SK-N-SH (cell line): Measurements from ENCODE around the gene PTPRG. TPM values are rescaled to one million over a fixed set of nuclear protein-coding genes. Genes with fewer than 3 reads are reported as not detected.

ENCODE experiments used
- CTCF ChIA-PET: fragments of 300-600, 350-600 bp; formaldehyde crosslinking; extraction: SDS; loops from one replicate; lab custom pipeline; 2021; lab: Yijun Ruan, JAX
- POLR2A ChIA-PET: fragments of 350-600 bp; sonication (Branson Sonifier 250); formaldehyde crosslinking; extraction: SDS; loops from one replicate; lab custom pipeline; 2020; ENCODE audit warnings: antibody characterized with exemption, inconsistent platforms; lab: Yijun Ruan, JAX
- DNase-seq: peaks from one replicate; pipeline ENCODE4 v3.0.0; 2012
- H2AFZ ChIP-seq: fragments of 200-600 bp; sonication (generic); 2 replicates; pipeline ENCODE4 v1.8.1; 2016; ENCODE audit warnings: antibody characterized with exemption, mild to moderate bottlenecking, low read depth
- H3F3A ChIP-seq: fragments of 200-600 bp; sonication (generic); replicated peaks from 2 replicates; pipeline ENCODE3; 2016; ENCODE audit warnings: antibody characterized with exemption, mild to moderate bottlenecking; ENCODE audit not compliant: insufficient read depth
- H3K27ac ChIP-seq, 2 experiments: fragments of 200-500 bp in 1 of 2; fragments of 200-600 bp in 1 of 2; sonication (Bioruptor generic) in 1 of 2; sonication (generic), shearing (Covaris generic) in 1 of 2; 2 replicates each; pipeline versions ENCODE4 v1.5.1 to v1.6.1; 2014 to 2016; ENCODE audit warnings: low read depth in 2 of 2, inconsistent platforms in 1 of 2, low read length in 1 of 2, mild to moderate bottlenecking in 1 of 2, mixed read lengths in 1 of 2
- H3K27me3 ChIP-seq: fragments of 200-600 bp; sonication (generic), shearing (Covaris generic); 2 replicates; pipeline ENCODE4 v1.6.1; 2016; ENCODE audit warnings: mixed run types; ENCODE audit not compliant: insufficient read depth
- H3K36me3 ChIP-seq, 2 experiments: fragments of 200-500 bp in 1 of 2; fragments of 200-600 bp in 1 of 2; sonication (Bioruptor generic) in 1 of 2; sonication (generic) in 1 of 2; replicated peaks in 1 of 2; 2 replicates each; pipeline versions ENCODE3 to v1.5.1; 2014 to 2016; ENCODE audit warnings: low read length in 1 of 2, mild to moderate bottlenecking in 1 of 2; ENCODE audit not compliant: insufficient read depth in 2 of 2, control insufficient read depth in 1 of 2
- H3K4me1 ChIP-seq, 2 experiments: fragments of 200-500 bp in 1 of 2; fragments of 200-600 bp in 1 of 2; sonication (Bioruptor generic) in 1 of 2; sonication (generic), shearing (Covaris generic) in 1 of 2; 2 replicates each; pipeline versions ENCODE4 v1.5.1 to v1.6.1; 2014 to 2016; ENCODE audit warnings: low read depth in 1 of 2, low read length in 1 of 2, mixed run types in 1 of 2; ENCODE audit not compliant: insufficient read depth in 2 of 2, control insufficient read depth in 1 of 2
- H3K4me2 ChIP-seq: fragments of 200-600 bp; sonication (generic), shearing (Covaris generic); 2 replicates; pipeline ENCODE4 v1.6.1; 2017; ENCODE audit warnings: mixed run types
- H3K4me3 ChIP-seq, 2 experiments: fragments of 200-500 bp in 1 of 2; fragments of 200-600 bp in 1 of 2; sonication (Bioruptor generic) in 1 of 2; sonication (generic), shearing (Covaris generic) in 1 of 2; 2 replicates each; pipeline versions ENCODE4 v1.5.1 to v1.8.1; 2014 to 2016; ENCODE audit warnings: low read depth in 2 of 2, inconsistent platforms in 1 of 2, low read length in 1 of 2, mild to moderate bottlenecking in 1 of 2, mixed read lengths in 1 of 2, moderate library complexity in 1 of 2
- H3K79me2 ChIP-seq: fragments of 200-600 bp; sonication (generic); 2 replicates; pipeline ENCODE4 v1.8.1; 2017; ENCODE audit warnings: mild to moderate bottlenecking; ENCODE audit not compliant: insufficient read depth
- H3K9ac ChIP-seq: fragments of 200-600 bp; sonication (generic); 2 replicates; pipeline ENCODE4 v1.6.1; 2017; ENCODE audit warnings: mixed run types
- H3K9me2 ChIP-seq: fragments of 200-600 bp; sonication (generic); 2 replicates; pipeline ENCODE4 v1.6.1; 2017; ENCODE audit warnings: mixed run types
- H3K9me3 ChIP-seq: fragments of 200-600 bp; sonication (generic); 2 replicates; pipeline ENCODE4 v1.6.1; 2017; ENCODE audit warnings: mixed run types, mild to moderate bottlenecking, moderate library complexity
- H4K20me1 ChIP-seq: fragments of 200-600 bp; sonication (generic); 2 replicates; pipeline ENCODE4 v1.6.1; 2017; ENCODE audit warnings: mild to moderate bottlenecking, mixed run types; ENCODE audit not compliant: insufficient read depth
- EZH2phosphoT487 ChIP-seq: fragments of 200-600 bp; sonication (generic); IDR thresholded peaks from 2 replicates; pipeline ENCODE4 v1.6.1; 2017; ENCODE audit warnings: low read depth, mixed run types, mild to moderate bottlenecking, antibody characterized with exemption, moderate library complexity, borderline replicate concordance
- GABPA ChIP-seq: IDR thresholded peaks from 2 replicates; pipeline ENCODE4 v1.4.0; 2012; ENCODE audit warnings: low read depth, mild to moderate bottlenecking
- GATA2 ChIP-seq: sonication (generic); formaldehyde crosslinking; IDR thresholded peaks from 2 replicates; pipeline ENCODE4 v1.5.0; 2020; ENCODE audit warnings: mild to moderate bottlenecking, missing genetic modification reagents
- MAX ChIP-seq: IDR thresholded peaks from 2 replicates; pipeline ENCODE4 v1.4.0; 2012; ENCODE audit warnings: low read depth
- MEF2A ChIP-seq: IDR thresholded peaks from 2 replicates; pipeline ENCODE4 v1.4.0; 2012; ENCODE audit warnings: low read depth, borderline replicate concordance
- POLR2AphosphoS5 ChIP-seq: IDR thresholded peaks from 2 replicates; pipeline ENCODE4 v1.6.1; 2012; ENCODE audit warnings: low read depth, low read length
- RAD21 ChIP-seq: IDR thresholded peaks from 2 replicates; pipeline ENCODE4 v1.6.1; 2012; ENCODE audit warnings: mild to moderate bottlenecking, low read length
- RCOR1 ChIP-seq: fragments of 150-350 bp; IDR thresholded peaks from 2 replicates; pipeline ENCODE4 v1.6.1; 2017; ENCODE audit warnings: antibody characterized with exemption, low read length
- RFX5 ChIP-seq: IDR thresholded peaks from 2 replicates; pipeline ENCODE4 v1.6.1; 2012; ENCODE audit warnings: mild to moderate bottlenecking, improper control_type of control experiment, low read length
- RXRA ChIP-seq: IDR thresholded peaks from 2 replicates; pipeline ENCODE4 v1.4.0; 2012; ENCODE audit warnings: low read depth, mild to moderate bottlenecking, borderline replicate concordance
- SIN3A ChIP-seq: IDR thresholded peaks from 2 replicates; pipeline ENCODE4 v1.6.1; 2012; ENCODE audit warnings: low read depth, mild to moderate bottlenecking, low read length, moderate library complexity, borderline replicate concordance
- TCF12 ChIP-seq: IDR thresholded peaks from 2 replicates; pipeline ENCODE4 v1.4.0; 2012
- TEAD4 ChIP-seq: IDR thresholded peaks from 2 replicates; pipeline ENCODE4 v1.4.0; 2012; ENCODE audit warnings: mild to moderate bottlenecking, borderline replicate concordance; ENCODE audit not compliant: insufficient read depth
- YY1 ChIP-seq: IDR thresholded peaks from 2 replicates; pipeline ENCODE4 v1.4.0; 2012; ENCODE audit warnings: low read depth, mild to moderate bottlenecking
- ZBTB33 ChIP-seq: IDR thresholded peaks from 2 replicates; pipeline ENCODE4 v1.4.0; 2012; ENCODE audit warnings: low read depth, borderline replicate concordance
- WGBS: methylation state at CpG from one replicate; pipeline ENCODE4 v1.1.6; 2017; ENCODE audit warnings: low lambda C conversion rate; 5-methylcytosine and 5-hydroxymethylcytosine counted together
- polyA plus RNA-seq, 3 experiments: library from polyadenylated mRNA; depleted of rRNA; stranded (reverse); fragments of >200 nt; gene quantifications; 2 replicates each; pipeline ENCODE4 v1.2.3, GENCODE V29; 2012

Gene PTPRG
- polyA plus RNA-seq, 1 of the 3 experiments (the other 2 are of a cell fraction): 14.1 TPM

- no peak for TF ChIP-seq MEF2A
- no peak for TF ChIP-seq TEAD4
- no peak for TF ChIP-seq EZH2phosphoT487
- no peak for TF ChIP-seq RAD21
- TF ChIP-seq RFX5: no peak
Observed at GRCh38 chr3:61733876-61734275, 172.5 kb downstream of the PTPRG start (continued).

GRCh38 chr3:61734749-61735686, 173.6 kb downstream of the PTPRG start:
- Histone ChIP-seq H3K27ac (no peak overlapping the region), H3K4me3 (no peak overlapping the region), H3K36me3 (no peaks in the 10 kb centered on the region), H3F3A (no peaks in the 10 kb centered on the region), H3K4me2 (no peak overlapping the region), H3K4me1 (peaks cover 0 to under 1% of the 10 kb centered on the region in 2 experiments; a peak in 1 of 4 replicates), H3K9me3 (no peaks in the 10 kb centered on the region), H3K9ac (no peak overlapping the region), H3K27me3 (no peaks in the 10 kb centered on the region), H2AFZ (no peak overlapping the region)
- WGBS: 83% methylated on average over 6 of the region's 6 CpGs
- CTCF ChIA-PET: no interaction called here
- POLR2A ChIA-PET: no interaction called here
- DNase-seq: no peak
- TF ChIP-seq RCOR1 (no peak), MAX (no peak), GABPA (no peak), ZBTB33 (no peak), MEF2A (no peak), RXRA (no peak), GATA2 (CRISPR knock-in tag) (no peak), SIN3A (no peak), TEAD4 (no peak), POLR2AphosphoS5 (no peak), TCF12 (no peak), YY1 (no peak)
- TF ChIP-seq, all 33 proteins: peak for 0
- Histone ChIP-seq H3K9me2 (no peaks in the 10 kb centered on the region), H3K79me2 (peaks cover 41% of the 10 kb centered on the region), H4K20me1 (peaks cover 11% of the 10 kb centered on the region; the same call in 1 of the 2 replicates)
